ENCODE measurements around the gene TSPAN15.

DNA sequence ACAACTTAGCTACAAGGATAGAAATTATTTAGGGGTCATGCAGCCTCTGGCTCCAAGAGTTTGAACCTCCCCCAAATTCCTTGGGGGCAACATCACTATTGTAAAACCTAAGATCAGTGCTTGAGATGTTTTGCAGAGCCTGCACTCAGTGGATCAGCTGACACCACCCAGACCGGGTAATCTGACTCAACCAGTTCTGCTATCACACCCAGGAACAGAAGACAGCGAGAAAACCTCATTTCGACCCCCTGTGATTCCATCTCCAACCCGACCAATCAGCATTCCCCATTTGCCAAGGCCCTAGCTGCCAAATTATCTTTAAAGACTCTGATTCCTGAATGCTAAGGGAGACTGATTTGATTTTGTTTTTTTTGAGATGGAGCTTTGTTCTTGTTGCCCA lies 39.8 kb upstream of the TSPAN15 start:
- TF ChIP-seq, protein P1, sequence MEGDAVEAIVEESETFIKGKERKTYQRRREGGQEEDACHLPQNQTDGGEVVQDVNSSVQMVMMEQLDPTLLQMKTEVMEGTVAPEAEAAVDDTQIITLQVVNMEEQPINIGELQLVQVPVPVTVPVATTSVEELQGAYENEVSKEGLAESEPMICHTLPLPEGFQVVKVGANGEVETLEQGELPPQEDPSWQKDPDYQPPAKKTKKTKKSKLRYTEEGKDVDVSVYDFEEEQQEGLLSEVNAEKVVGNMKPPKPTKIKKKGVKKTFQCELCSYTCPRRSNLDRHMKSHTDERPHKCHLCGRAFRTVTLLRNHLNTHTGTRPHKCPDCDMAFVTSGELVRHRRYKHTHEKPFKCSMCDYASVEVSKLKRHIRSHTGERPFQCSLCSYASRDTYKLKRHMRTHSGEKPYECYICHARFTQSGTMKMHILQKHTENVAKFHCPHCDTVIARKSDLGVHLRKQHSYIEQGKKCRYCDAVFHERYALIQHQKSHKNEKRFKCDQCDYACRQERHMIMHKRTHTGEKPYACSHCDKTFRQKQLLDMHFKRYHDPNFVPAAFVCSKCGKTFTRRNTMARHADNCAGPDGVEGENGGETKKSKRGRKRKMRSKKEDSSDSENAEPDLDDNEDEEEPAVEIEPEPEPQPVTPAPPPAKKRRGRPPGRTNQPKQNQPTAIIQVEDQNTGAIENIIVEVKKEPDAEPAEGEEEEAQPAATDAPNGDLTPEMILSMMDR (IDR thresholded peaks at IDR 0.05): no peak
- no peak for TF ChIP-seq POLR2A (IDR thresholded peaks at IDR 0.05)
